Measurements from ENCODE around the gene PAF1.

DNA sequence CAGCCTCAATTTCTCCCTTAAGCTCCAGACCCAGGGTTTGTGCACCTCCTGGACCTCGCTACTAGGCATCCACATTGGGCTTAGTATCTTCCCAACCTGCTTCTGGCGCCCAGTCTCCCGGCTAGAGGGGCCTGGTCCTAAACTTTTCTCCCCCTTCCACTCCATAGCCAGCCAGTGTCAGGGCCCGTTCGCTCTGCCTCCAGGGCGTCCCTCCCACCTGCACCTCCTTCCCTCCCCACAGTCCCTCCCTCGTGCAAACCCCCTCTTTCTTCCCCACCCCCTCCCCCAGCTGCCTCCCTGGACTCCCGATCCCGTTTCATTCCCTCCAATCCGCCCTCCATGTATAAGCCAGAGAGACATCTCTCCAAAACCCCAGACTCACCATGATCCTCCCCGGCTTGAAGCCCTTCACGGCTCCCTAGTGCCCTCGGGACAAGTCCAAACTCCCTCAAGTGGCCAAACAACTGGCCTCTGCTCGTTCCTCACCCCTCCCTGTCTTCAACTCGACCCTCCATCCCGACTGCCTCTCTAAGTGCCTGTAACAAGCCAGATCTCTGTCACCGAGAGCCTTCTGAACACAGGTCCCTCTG lies 49.7 kb downstream of the PAF1 start:
- TF ChIP-seq ZBTB7A (IDR thresholded peaks at IDR 0.05; ENCODE audit: low read depth), result no peak
- TF ChIP-seq, protein P1, sequence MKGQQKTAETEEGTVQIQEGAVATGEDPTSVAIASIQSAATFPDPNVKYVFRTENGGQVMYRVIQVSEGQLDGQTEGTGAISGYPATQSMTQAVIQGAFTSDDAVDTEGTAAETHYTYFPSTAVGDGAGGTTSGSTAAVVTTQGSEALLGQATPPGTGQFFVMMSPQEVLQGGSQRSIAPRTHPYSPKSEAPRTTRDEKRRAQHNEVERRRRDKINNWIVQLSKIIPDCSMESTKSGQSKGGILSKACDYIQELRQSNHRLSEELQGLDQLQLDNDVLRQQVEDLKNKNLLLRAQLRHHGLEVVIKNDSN (IDR thresholded peaks at IDR 0.05), result no peak
- no peak for TF ChIP-seq CEBPB (IDR thresholded peaks at IDR 0.05)
- no peak for TF ChIP-seq EP300 (IDR thresholded peaks at IDR 0.05; ENCODE audit: borderline replicate concordance)
- TF ChIP-seq, protein P2, sequence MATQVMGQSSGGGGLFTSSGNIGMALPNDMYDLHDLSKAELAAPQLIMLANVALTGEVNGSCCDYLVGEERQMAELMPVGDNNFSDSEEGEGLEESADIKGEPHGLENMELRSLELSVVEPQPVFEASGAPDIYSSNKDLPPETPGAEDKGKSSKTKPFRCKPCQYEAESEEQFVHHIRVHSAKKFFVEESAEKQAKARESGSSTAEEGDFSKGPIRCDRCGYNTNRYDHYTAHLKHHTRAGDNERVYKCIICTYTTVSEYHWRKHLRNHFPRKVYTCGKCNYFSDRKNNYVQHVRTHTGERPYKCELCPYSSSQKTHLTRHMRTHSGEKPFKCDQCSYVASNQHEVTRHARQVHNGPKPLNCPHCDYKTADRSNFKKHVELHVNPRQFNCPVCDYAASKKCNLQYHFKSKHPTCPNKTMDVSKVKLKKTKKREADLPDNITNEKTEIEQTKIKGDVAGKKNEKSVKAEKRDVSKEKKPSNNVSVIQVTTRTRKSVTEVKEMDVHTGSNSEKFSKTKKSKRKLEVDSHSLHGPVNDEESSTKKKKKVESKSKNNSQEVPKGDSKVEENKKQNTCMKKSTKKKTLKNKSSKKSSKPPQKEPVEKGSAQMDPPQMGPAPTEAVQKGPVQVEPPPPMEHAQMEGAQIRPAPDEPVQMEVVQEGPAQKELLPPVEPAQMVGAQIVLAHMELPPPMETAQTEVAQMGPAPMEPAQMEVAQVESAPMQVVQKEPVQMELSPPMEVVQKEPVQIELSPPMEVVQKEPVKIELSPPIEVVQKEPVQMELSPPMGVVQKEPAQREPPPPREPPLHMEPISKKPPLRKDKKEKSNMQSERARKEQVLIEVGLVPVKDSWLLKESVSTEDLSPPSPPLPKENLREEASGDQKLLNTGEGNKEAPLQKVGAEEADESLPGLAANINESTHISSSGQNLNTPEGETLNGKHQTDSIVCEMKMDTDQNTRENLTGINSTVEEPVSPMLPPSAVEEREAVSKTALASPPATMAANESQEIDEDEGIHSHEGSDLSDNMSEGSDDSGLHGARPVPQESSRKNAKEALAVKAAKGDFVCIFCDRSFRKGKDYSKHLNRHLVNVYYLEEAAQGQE (IDR thresholded peaks at IDR 0.05; ENCODE audit: low read depth), result no peak
- no peak for TF ChIP-seq NFIC (IDR thresholded peaks at IDR 0.05)

Measured in Ishikawa (cell line).